ENCODE results near the gene ARHGAP1. TPM values are rescaled to one million over a fixed set of nuclear protein-coding genes. Genes with fewer than 3 reads are reported as not detected.

The ARHGAP1 gene
- total RNA-seq, 2 experiments from 2014 or later, result 16.3 to 42.6 TPM

DNA sequence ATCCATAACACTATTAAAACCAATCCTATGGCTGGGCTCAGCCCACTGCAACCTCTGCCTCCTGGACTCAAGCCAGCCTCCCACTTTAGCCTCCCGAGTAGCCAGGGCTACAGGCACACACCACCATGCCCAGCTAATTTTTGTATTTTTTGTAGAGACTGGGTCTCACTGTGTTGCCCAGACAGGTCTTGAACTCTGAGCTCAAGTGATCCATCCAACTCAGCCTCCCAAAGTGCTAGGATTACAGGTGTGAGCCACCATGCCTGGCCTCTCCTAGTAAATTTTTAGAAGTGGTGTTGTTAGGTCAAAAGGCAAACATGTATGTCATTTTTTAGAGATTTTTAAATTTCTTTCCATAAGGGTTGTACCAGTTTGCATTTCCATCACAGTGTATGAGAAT, 32.8 kb upstream of the ARHGAP1 start:
- TF ChIP-seq, protein P1, sequence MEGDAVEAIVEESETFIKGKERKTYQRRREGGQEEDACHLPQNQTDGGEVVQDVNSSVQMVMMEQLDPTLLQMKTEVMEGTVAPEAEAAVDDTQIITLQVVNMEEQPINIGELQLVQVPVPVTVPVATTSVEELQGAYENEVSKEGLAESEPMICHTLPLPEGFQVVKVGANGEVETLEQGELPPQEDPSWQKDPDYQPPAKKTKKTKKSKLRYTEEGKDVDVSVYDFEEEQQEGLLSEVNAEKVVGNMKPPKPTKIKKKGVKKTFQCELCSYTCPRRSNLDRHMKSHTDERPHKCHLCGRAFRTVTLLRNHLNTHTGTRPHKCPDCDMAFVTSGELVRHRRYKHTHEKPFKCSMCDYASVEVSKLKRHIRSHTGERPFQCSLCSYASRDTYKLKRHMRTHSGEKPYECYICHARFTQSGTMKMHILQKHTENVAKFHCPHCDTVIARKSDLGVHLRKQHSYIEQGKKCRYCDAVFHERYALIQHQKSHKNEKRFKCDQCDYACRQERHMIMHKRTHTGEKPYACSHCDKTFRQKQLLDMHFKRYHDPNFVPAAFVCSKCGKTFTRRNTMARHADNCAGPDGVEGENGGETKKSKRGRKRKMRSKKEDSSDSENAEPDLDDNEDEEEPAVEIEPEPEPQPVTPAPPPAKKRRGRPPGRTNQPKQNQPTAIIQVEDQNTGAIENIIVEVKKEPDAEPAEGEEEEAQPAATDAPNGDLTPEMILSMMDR (conservative IDR thresholded peaks at IDR 0.05; ENCODE audit: low read length), result no peak
- no peak for TF ChIP-seq EZH2phosphoT487 (IDR thresholded peaks at IDR 0.05; ENCODE audit: borderline replicate concordance, low read depth, low read length)
- no peaks in the 10 kb centered on the region for H3K4me1 ChIP-seq (ENCODE audit: insufficient read depth, low read length, poor library complexity, severe bottlenecking)
- no peaks in the 10 kb centered on the region for H3K9me2 ChIP-seq (ENCODE audit: insufficient read depth, low read length)
- no peak overlapping the region for H3K4me2 ChIP-seq (ENCODE audit: low read length)
- DNase-seq (ENCODE audit: low spot score), result no peak
- H2AFZ ChIP-seq (ENCODE audit: low read length), result no peak overlapping the region
- no peak overlapping the region for H3K4me3 ChIP-seq (ENCODE audit: low read depth, low read length, poor library complexity, severe bottlenecking)
- ChIA-PET CTCF (ENCODE audit: unreplicated experiment) (no interaction called here), POLR2A (no interaction called here)
- intact Hi-C loops (cut with micrococcal nuclease; ENCODE audit: unreplicated experiment), result no loop called here
- no peaks in the 10 kb centered on the region for H3K36me3 ChIP-seq (ENCODE audit: insufficient read depth, low read length)
- no peaks in the 10 kb centered on the region for H4K20me1 ChIP-seq (ENCODE audit: insufficient read depth, low read length)
- no peaks in the 10 kb centered on the region for H3K79me2 ChIP-seq (ENCODE audit: insufficient read depth, low read depth, low read length)
- no peaks in the 10 kb centered on the region for H3K9me3 ChIP-seq (ENCODE audit: low read length)
- BruUV-seq (replicated peaks), result no TSS peak
- H3K27ac ChIP-seq (ENCODE audit: low read depth, low read length, poor library complexity, severe bottlenecking), result no peak overlapping the region

DNA sequence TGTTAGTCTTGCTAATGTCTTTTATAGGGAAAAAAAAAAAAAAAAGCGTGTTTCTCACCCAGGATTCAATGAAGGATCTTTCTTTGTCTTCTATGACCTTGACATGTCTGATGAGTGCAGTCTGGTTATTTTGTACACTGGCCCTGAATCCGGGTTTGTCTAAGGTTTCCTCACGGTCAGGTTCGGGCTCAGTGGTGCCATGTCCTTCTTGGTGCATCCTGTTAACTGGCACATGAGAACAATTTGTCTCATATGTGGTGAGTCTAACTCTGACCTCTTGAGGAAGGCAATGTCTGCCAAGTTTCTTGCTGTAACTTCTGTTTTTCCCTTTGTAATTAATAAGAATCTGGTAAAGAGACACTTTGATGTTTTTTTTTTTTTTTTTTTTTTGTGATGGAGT, 31.1 kb upstream of the ARHGAP1 start:
- Histone ChIP-seq H3K4me2 (ENCODE audit: low read length) (no peak overlapping the region), H3K36me3 (ENCODE audit: insufficient read depth, low read length) (no peaks in the 10 kb centered on the region), H3K4me3 (ENCODE audit: low read depth, low read length, poor library complexity, severe bottlenecking) (no peak overlapping the region), H3K4me1 (ENCODE audit: insufficient read depth, low read length, poor library complexity, severe bottlenecking) (no peaks in the 10 kb centered on the region), H3K27ac (ENCODE audit: low read depth, low read length, poor library complexity, severe bottlenecking) (no peak overlapping the region), H3K79me2 (ENCODE audit: insufficient read depth, low read depth, low read length) (no peaks in the 10 kb centered on the region), H3K9me2 (ENCODE audit: insufficient read depth, low read length) (no peaks in the 10 kb centered on the region), H2AFZ (ENCODE audit: low read length) (no peak overlapping the region), H4K20me1 (ENCODE audit: insufficient read depth, low read length) (no peaks in the 10 kb centered on the region), H3K9me3 (ENCODE audit: low read length) (no peaks in the 10 kb centered on the region)
- no peak for TF ChIP-seq EZH2phosphoT487 (IDR thresholded peaks at IDR 0.05; ENCODE audit: borderline replicate concordance, low read depth, low read length)
- TF ChIP-seq, protein P1 (conservative IDR thresholded peaks at IDR 0.05; ENCODE audit: low read length), result no peak
- ChIA-PET CTCF (ENCODE audit: unreplicated experiment) (no interaction called here), POLR2A (no interaction called here)
- DNase-seq (ENCODE audit: low spot score), result no peak
- intact Hi-C loops (cut with micrococcal nuclease; ENCODE audit: unreplicated experiment), result no loop called here
- no TSS peak for BruUV-seq (replicated peaks)

DNA sequence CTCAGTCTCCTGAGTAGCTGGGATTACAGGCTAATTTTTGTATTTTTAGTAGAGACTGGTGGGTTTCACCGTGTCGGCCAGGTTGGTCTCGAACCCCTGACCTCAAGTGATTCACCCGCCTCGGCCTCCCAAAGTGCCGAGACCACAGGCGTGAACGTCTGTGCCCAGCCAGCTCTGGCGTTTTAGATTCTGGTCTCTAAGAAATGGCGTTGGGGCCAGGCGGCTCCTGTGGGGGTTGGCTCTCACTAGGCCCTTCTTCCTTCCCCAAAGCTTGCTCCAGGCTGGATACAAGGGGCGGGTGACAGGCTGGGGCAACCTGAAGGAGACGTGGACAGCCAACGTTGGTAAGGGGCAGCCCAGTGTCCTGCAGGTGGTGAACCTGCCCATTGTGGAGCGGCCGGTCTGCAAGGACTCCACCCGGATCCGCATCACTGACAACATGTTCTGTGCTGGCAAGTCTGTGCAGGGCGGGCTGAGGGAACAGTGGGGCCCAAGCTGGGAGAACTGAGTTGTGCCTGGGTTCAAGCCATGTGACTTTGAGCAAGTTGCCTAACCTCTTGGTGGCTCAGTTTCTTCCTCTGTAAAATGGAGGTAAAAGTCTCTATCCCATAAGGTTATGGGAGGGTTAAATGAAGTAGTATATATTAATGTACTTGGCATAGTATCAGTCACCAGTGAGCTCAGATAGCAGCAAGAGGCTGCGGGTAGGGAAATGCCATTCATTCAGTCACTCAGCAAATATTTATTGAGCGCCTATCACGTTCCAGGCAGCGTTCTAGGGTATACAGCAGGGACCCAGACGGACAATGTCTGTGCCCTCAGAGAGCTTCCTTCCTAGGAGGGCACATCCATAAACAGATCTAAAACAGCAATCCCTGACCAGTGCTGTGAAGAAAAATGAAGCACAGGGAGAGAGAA, 28.9 kb upstream of the ARHGAP1 start:
- Histone ChIP-seq H3K36me3 (ENCODE audit: insufficient read depth, low read length) (no peaks in the 10 kb centered on the region), H3K9me3 (ENCODE audit: low read length) (no peaks in the 10 kb centered on the region), H3K4me2 (ENCODE audit: low read length) (no peak overlapping the region), H3K4me3 (ENCODE audit: low read depth, low read length, poor library complexity, severe bottlenecking) (no peak overlapping the region), H4K20me1 (ENCODE audit: insufficient read depth, low read length) (no peaks in the 10 kb centered on the region), H3K79me2 (ENCODE audit: insufficient read depth, low read depth, low read length) (no peaks in the 10 kb centered on the region), H3K27ac (ENCODE audit: low read depth, low read length, poor library complexity, severe bottlenecking) (no peak overlapping the region), H3K9me2 (ENCODE audit: insufficient read depth, low read length) (no peaks in the 10 kb centered on the region), H2AFZ (ENCODE audit: low read length) (no peak overlapping the region), H3K4me1 (ENCODE audit: insufficient read depth, low read length, poor library complexity, severe bottlenecking) (peaks cover 2% of the 10 kb centered on the region)
- DNase-seq (ENCODE audit: low spot score), result no peak
- intact Hi-C loops (cut with micrococcal nuclease; ENCODE audit: unreplicated experiment), result no loop called here
- ChIA-PET CTCF (ENCODE audit: unreplicated experiment) (no interaction called here), POLR2A (interaction anchor here (0.7 kb wide), 1 partner anchor 1046 kb away, joined by 3 read pairs; no protein-coding TSS in a partner anchor)
- no TSS peak for BruUV-seq (replicated peaks)
- TF ChIP-seq, protein P1 (conservative IDR thresholded peaks at IDR 0.05; ENCODE audit: low read length), result no peak
- TF ChIP-seq EZH2phosphoT487 (IDR thresholded peaks at IDR 0.05; ENCODE audit: borderline replicate concordance, low read depth, low read length), result no peak
